PC-9 (cell line): ENCODE results near the gene SLC25A42. TPM values are rescaled to one million over a fixed set of nuclear protein-coding genes. Genes with fewer than 3 reads are reported as not detected.

Experiments used
- BruUV-seq: library from RNA; stranded (reverse); fragments of 400-500 nt; replicated peaks from 2 replicates; lab custom pipeline; 2021; lab: Mats Ljungman, UMichigan
- CTCF ChIA-PET: fragments of 300-600 bp; sonication (Branson Sonifier 250); formaldehyde crosslinking; loops from one replicate; lab custom pipeline; 2022; ENCODE audit warnings: antibody characterized with exemption; lab: Charles Lee
- POLR2A ChIA-PET: fragments of 300-600 bp; sonication (Branson Sonifier 250); formaldehyde crosslinking; loops from one replicate; lab custom pipeline; 2022; ENCODE audit warnings: antibody characterized with exemption; ENCODE audit not compliant: unreplicated experiment; lab: Charles Lee
- DNase-seq, 2 experiments: peaks; one replicate each; pipeline versions ENCODE4 v3.0.0 to v3.0.0-alpha.2; 2015 to 2022; ENCODE audit warnings: mixed read lengths in 1 of 2
- H2AFZ ChIP-seq: fragments of 200-600 bp; sonication (generic); 2 replicates; pipeline ENCODE4 v1.8.1; 2017; ENCODE audit warnings: antibody characterized with exemption
- H3F3A ChIP-seq: fragments of 200-600 bp; sonication (generic); 2 replicates; pipeline ENCODE4 v1.8.1; 2017; ENCODE audit warnings: antibody characterized with exemption, mild to moderate bottlenecking, low read depth; ENCODE audit not compliant: insufficient read depth
- H3K27ac ChIP-seq: fragments of 200-600 bp; sonication (generic); 2 replicates; pipeline ENCODE4 v1.6.1; 2016; ENCODE audit warnings: mixed run types
- H3K27me3 ChIP-seq: fragments of 200-600 bp; sonication (generic); 2 replicates; pipeline ENCODE4 v1.6.1; 2016; ENCODE audit warnings: low read depth, mixed run types; ENCODE audit not compliant: insufficient read depth
- H3K36me3 ChIP-seq: fragments of 200-600 bp; sonication (generic); 2 replicates; pipeline ENCODE4 v1.6.1; 2016; ENCODE audit warnings: low read depth, mixed run types
- H3K4me1 ChIP-seq: fragments of 200-600 bp; sonication (generic); replicated peaks from 2 replicates; pipeline ENCODE4 v1.6.1; 2016; ENCODE audit warnings: mixed run types; ENCODE audit not compliant: insufficient read depth
- H3K4me2 ChIP-seq: fragments of 200-600 bp; sonication (generic); 2 replicates; pipeline ENCODE4 v1.6.1; 2017; ENCODE audit warnings: mixed run types
- H3K4me3 ChIP-seq: fragments of 200-600 bp; sonication (generic); 2 replicates; pipeline ENCODE4 v1.6.1; 2016; ENCODE audit warnings: mixed run types
- H3K79me2 ChIP-seq: fragments of 200-600 bp; sonication (generic); 2 replicates; pipeline ENCODE4 v1.6.1; 2017; ENCODE audit warnings: low read depth, mixed run types
- H3K9me2 ChIP-seq: fragments of 200-600 bp; sonication (generic); 2 replicates; pipeline ENCODE4 v1.8.1; 2017; ENCODE audit warnings: mild to moderate bottlenecking; ENCODE audit not compliant: insufficient read depth
- H3K9me3 ChIP-seq: fragments of 200-600 bp; sonication (generic); 2 replicates; pipeline ENCODE4 v1.8.1; 2016; ENCODE audit warnings: low read depth; ENCODE audit not compliant: insufficient read depth
- H4K20me1 ChIP-seq: fragments of 200-600 bp; sonication (generic); 2 replicates; pipeline ENCODE4 v1.8.1; 2017; ENCODE audit not compliant: insufficient read depth
- CTCF ChIP-seq: fragments of 200-600 bp; sonication (generic); conservative IDR thresholded peaks from 2 replicates; pipeline ENCODE4 v1.6.1; 2017; ENCODE audit warnings: mixed run types, antibody characterized with exemption, mild to moderate bottlenecking, moderate library complexity
- EZH2 ChIP-seq: fragments of 200-600 bp; sonication (generic); IDR thresholded peaks from 2 replicates; pipeline ENCODE4 v1.8.0; 2017; ENCODE audit warnings: antibody characterized with exemption, low read depth
- intact Hi-C: fragments of 100-400 bp; cut with micrococcal nuclease; formaldehyde crosslinking; loops from one replicate; pipeline ENCODE4 v1.10.0; 2022; ENCODE audit not compliant: unreplicated experiment
- total RNA-seq: library from RNA; stranded (reverse); gene quantifications from 2 replicates; pipeline ENCODE4 v1.2.3, GENCODE V29; 2021

The SLC25A42 gene
- total RNA-seq, 1 experiment from 2014 or later: 6.9 TPM

DNA sequence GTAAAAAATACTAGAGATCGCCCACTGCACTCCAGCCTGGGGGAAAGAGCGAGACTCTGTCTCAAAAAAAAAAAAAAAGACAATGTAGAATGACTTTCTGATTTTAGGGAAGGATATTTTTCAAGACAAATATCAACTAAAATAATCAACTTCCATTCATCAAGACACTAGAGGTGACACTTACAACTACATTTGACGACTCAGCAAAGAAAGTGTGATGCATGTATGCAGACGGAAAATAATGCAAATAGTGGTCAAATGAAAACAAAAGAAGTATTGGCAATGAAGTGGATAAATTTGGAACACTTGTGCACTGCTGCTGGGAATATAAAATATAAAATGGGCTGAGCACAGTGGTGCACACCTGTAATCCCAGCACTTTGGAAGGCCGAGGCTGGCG lies 62.3 kb downstream of the SLC25A42 start:
- POLR2A ChIA-PET: no interaction called here
- intact Hi-C loops: no loop called here
- H3K4me1 ChIP-seq: no peaks in the 10 kb centered on the region
- no peak overlapping the region for H3K4me3 ChIP-seq
- H3K9me3 ChIP-seq: peaks cover 3% of the 10 kb centered on the region; the same call in 1 of the 2 replicates
- H3F3A ChIP-seq: peaks cover 5% of the 10 kb centered on the region; the same call in 1 of the 2 replicates
- H3K9me2 ChIP-seq: no peaks in the 10 kb centered on the region
- BruUV-seq: no TSS peak
- H3K4me2 ChIP-seq: no peak overlapping the region
- DNase-seq: no peak
- H3K36me3 ChIP-seq: 0 out of 2 replicates have a peak, but pooled peaks cover 6% of the 10 kb centered on the region
- TF ChIP-seq EZH2 (no peak), CTCF (no peak)
- CTCF ChIA-PET: no interaction called here
- H3K79me2 ChIP-seq: no peaks in the 10 kb centered on the region
- no peak overlapping the region for H3K27ac ChIP-seq
- H3K27me3 ChIP-seq: no peaks in the 10 kb centered on the region
- H4K20me1 ChIP-seq: peaks cover 3% of the 10 kb centered on the region; the same call in 1 of the 2 replicates
- H2AFZ ChIP-seq: no peak overlapping the region

- H3K27ac ChIP-seq: no peak overlapping the region
- H3K27me3 ChIP-seq: no peaks in the 10 kb centered on the region
- TF ChIP-seq EZH2 (no peak), CTCF (no peak)
- H3F3A ChIP-seq: no peaks in the 10 kb centered on the region
- peaks cover 2% of the 10 kb centered on the region for H3K79me2 ChIP-seq
- H3K4me3 ChIP-seq: no peak overlapping the region
- H2AFZ ChIP-seq: no peak overlapping the region
- H3K4me2 ChIP-seq: no peak overlapping the region
- BruUV-seq: no TSS peak
- H3K9me3 ChIP-seq: no peaks in the 10 kb centered on the region; the same call in 1 of the 2 replicates
- peaks cover 7% of the 10 kb centered on the region; the same call in 1 of the 2 replicates for H4K20me1 ChIP-seq
- intact Hi-C loops: no loop called here
- ChIA-PET POLR2A (no interaction called here), CTCF (no interaction called here)
- no peaks in the 10 kb centered on the region for H3K9me2 ChIP-seq
- no peak for DNase-seq
- 0 out of 2 replicates have a peak, but pooled peaks cover 4% of the 10 kb centered on the region for H3K36me3 ChIP-seq
- H3K4me1 ChIP-seq: peaks cover 2% of the 10 kb centered on the region
These were observed 68.2 kb downstream of the SLC25A42 start for GRCh38 chr19:19131989-19132388.

DNA sequence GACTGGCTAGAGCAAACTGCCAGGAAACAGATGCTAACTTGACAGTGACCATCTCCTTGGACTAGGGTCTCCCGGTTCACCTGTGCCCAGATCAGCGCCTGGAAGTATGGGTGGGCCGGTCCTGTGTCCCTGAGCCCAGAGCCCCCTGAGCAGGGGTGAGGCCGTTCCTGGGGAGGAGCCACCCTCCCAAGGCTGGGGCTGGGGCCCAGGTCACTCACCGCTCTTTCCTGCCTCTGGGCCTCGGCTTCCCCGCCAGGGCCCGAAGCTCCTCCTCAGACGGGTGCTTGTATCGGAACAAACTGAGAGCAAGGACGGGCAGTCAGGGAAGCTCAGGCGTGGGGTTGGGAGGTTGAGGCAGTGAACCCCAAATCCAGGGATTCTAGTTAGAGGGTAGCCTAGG lies 69.1 kb downstream of the SLC25A42 start:
- H3K27me3 ChIP-seq: no peaks in the 10 kb centered on the region
- H3K4me3 ChIP-seq: no peak overlapping the region
- H3K9me2 ChIP-seq: no peaks in the 10 kb centered on the region
- H3K9me3 ChIP-seq: no peaks in the 10 kb centered on the region; the same call in 1 of the 2 replicates
- intact Hi-C loops: no loop called here
- no peak for DNase-seq
- ChIA-PET POLR2A (no interaction called here), CTCF (no interaction called here)
- TF ChIP-seq CTCF (no peak), EZH2 (no peak)
- H3K27ac ChIP-seq: no peak overlapping the region
- no peak overlapping the region for H3K4me2 ChIP-seq
- BruUV-seq: no TSS peak
- no peaks in the 10 kb centered on the region for H3F3A ChIP-seq
- peaks cover 5% of the 10 kb centered on the region; the same call in 1 of the 2 replicates for H4K20me1 ChIP-seq
- H3K79me2 ChIP-seq: peaks cover 11% of the 10 kb centered on the region
- 0 out of 2 replicates have a peak, but pooled peaks cover 4% of the 10 kb centered on the region for H3K36me3 ChIP-seq
- H2AFZ ChIP-seq: no peak overlapping the region
- peaks cover 9% of the 10 kb centered on the region for H3K4me1 ChIP-seq
